Suprapubic skin (tissue), 4 donors: Measurements from ENCODE around the gene PTX4. TPM values are rescaled to one million over a fixed set of nuclear protein-coding genes. Genes with fewer than 3 reads are reported as not detected.

Experiments used
- DNase-seq, 2 donors: peaks; one replicate each; pipeline ENCODE4 v3.0.0-alpha.2; 2019; ENCODE audit warnings: low spot score in 2 of 2
- H3K27ac ChIP-seq: fragments of 200-600 bp; sonication (generic); one replicate; pipeline ENCODE4 v1.5.1; 2019
- H3K27me3 ChIP-seq: fragments of 200-600 bp; sonication (generic); one replicate; pipeline ENCODE4 v1.5.1; 2019
- H3K36me3 ChIP-seq: fragments of 200-600 bp; sonication (generic); one replicate; pipeline ENCODE4 v1.5.1; 2019
- H3K4me1 ChIP-seq: fragments of 200-600 bp; sonication (generic); one replicate; pipeline ENCODE4 v1.5.1; 2019
- H3K4me3 ChIP-seq: fragments of 200-600 bp; sonication (generic); one replicate; pipeline ENCODE4 v1.5.1; 2019; ENCODE audit warnings: mild to moderate bottlenecking
- H3K9me3 ChIP-seq: fragments of 200-600 bp; sonication (generic); one replicate; pipeline ENCODE4 v1.5.1; 2019
- CTCF ChIP-seq, 2 donors: fragments of 200-600 bp in 1 of 2; fragments of 450-650 bp in 1 of 2; sonication (generic) in 1 of 2; IDR thresholded peaks; one replicate each; pipeline ENCODE4 v1.5.1; 2016 to 2019; ENCODE audit warnings: antibody characterized with exemption in 2 of 2, mild to moderate bottlenecking in 1 of 2, moderate library complexity in 1 of 2
- EP300 ChIP-seq: sonication (generic); formaldehyde crosslinking; IDR thresholded peaks from one replicate; pipeline ENCODE4 v1.6.1; 2017; ENCODE audit warnings: antibody characterized with exemption
- POLR2A ChIP-seq, 2 donors: fragments of 450-650 bp; IDR thresholded peaks; one replicate each; pipeline ENCODE4 v1.6.1; 2017; ENCODE audit warnings: antibody characterized with exemption in 2 of 2, mild to moderate bottlenecking in 2 of 2, moderate library complexity in 2 of 2
- POLR2AphosphoS5 ChIP-seq, 3 donors: sonication (generic); formaldehyde crosslinking; IDR thresholded peaks; one replicate each; pipeline ENCODE4 v1.6.1; 2017; ENCODE audit warnings: antibody characterized with exemption in 3 of 3
- WGBS: methylation state at CpG from one replicate; pipeline ENCODE4 v1.1.5; 2018; 5-methylcytosine and 5-hydroxymethylcytosine counted together
- total RNA-seq, 4 donors: library from RNA; depleted of rRNA; stranded (reverse); fragments of >200 nt; gene quantifications; one replicate each; pipeline ENCODE4 v1.1.0, GENCODE V29; 2016

The PTX4 gene
- total RNA-seq, 4 donors from 2014 or later = not detected

GRCh38 chr16:1448536-1449116 is 40.1 kb downstream of the PTX4 start:
- TF ChIP-seq EP300 (no peak), CTCF (IDR thresholded peaks at IDR 0.05) (no peak), POLR2A (IDR thresholded peaks at IDR 0.05) (no peak), POLR2AphosphoS5 (IDR thresholded peaks at IDR 0.05) (no peak)
- no peak for DNase-seq
- Histone ChIP-seq H3K36me3 (peaks cover 85% of the 10 kb centered on the region), H3K9me3 (no peaks in the 10 kb centered on the region), H3K27ac (no peak overlapping the region), H3K4me1 (no peaks in the 10 kb centered on the region), H3K27me3 (no peaks in the 10 kb centered on the region), H3K4me3 (no peak overlapping the region)
- 90% methylated on average over 6 of the region's 30 CpGs for WGBS

GRCh38 chr16:1447965-1448364 is 40.8 kb downstream of the PTX4 start:
- 98% methylated on average over 6 of the region's 11 CpGs for WGBS
- H3K9me3 ChIP-seq = no peaks in the 10 kb centered on the region
- H3K27me3 ChIP-seq = no peaks in the 10 kb centered on the region
- no peak overlapping the region for H3K4me3 ChIP-seq
- H3K27ac ChIP-seq = no peak overlapping the region
- DNase-seq = no peak
- H3K4me1 ChIP-seq = no peaks in the 10 kb centered on the region
- TF ChIP-seq POLR2A (IDR thresholded peaks at IDR 0.05) = no peak
- TF ChIP-seq CTCF (IDR thresholded peaks at IDR 0.05) = no peak
- TF ChIP-seq POLR2AphosphoS5 (IDR thresholded peaks at IDR 0.05) = no peak
- TF ChIP-seq EP300 = no peak
- peaks cover 79% of the 10 kb centered on the region for H3K36me3 ChIP-seq

- H3K36me3 ChIP-seq = peaks cover 64% of the 10 kb centered on the region
- H3K27ac ChIP-seq = no peak overlapping the region
- no peak overlapping the region for H3K4me3 ChIP-seq
- no peak for DNase-seq
- no peaks in the 10 kb centered on the region for H3K27me3 ChIP-seq
- WGBS = 91% methylated on average over 6 of the region's 41 CpGs
- no peaks in the 10 kb centered on the region for H3K4me1 ChIP-seq
- H3K9me3 ChIP-seq = no peaks in the 10 kb centered on the region
- TF ChIP-seq EP300 (no peak), CTCF (IDR thresholded peaks at IDR 0.05) (no peak), POLR2AphosphoS5 (IDR thresholded peaks at IDR 0.05) (no peak), POLR2A (IDR thresholded peaks at IDR 0.05) (no peak)
These were observed 42.3 kb downstream of the PTX4 start for GRCh38 chr16:1446296-1447080.

- Histone ChIP-seq H3K9me3 (no peaks in the 10 kb centered on the region), H3K36me3 (peaks cover 55% of the 10 kb centered on the region), H3K4me1 (no peaks in the 10 kb centered on the region), H3K27ac (no peak overlapping the region), H3K27me3 (no peaks in the 10 kb centered on the region), H3K4me3 (no peak overlapping the region)
- WGBS = 96% methylated on average over 9 of the region's 25 CpGs
- TF ChIP-seq POLR2A (IDR thresholded peaks at IDR 0.05) (no peak), CTCF (IDR thresholded peaks at IDR 0.05) (no peak), POLR2AphosphoS5 (IDR thresholded peaks at IDR 0.05) (no peak), EP300 (no peak)
- no peak for DNase-seq
These were observed 43.1 kb downstream of the PTX4 start for GRCh38 chr16:1445518-1446203.
